Measurements from ENCODE around the gene SMAD6.

Gene SMAD6

GRCh38 chr15:66777596-66778313 is 75.7 kb downstream of the SMAD6 start:
- H3K4me3 Mint-ChIP-seq, result no peak overlapping the region
- H3K36me3 Mint-ChIP-seq, result no peaks in the 10 kb centered on the region
- peaks cover 2% of the 10 kb centered on the region for H3K27me3 Mint-ChIP-seq
- DNase-seq (ENCODE audit: low spot score in 2 of 2), result no peak
- ATAC-seq (ENCODE audit: low read depth), result no peak
- H3K4me1 Mint-ChIP-seq, result no peaks in the 10 kb centered on the region
- no peaks in the 10 kb centered on the region for H3K9me3 Mint-ChIP-seq
- no peak overlapping the region for H3K27ac Mint-ChIP-seq

- no peaks in the 10 kb centered on the region for H3K36me3 Mint-ChIP-seq
- no peak for DNase-seq (ENCODE audit: low spot score in 2 of 2)
- H3K4me3 Mint-ChIP-seq, result no peak overlapping the region
- H3K4me1 Mint-ChIP-seq, result no peaks in the 10 kb centered on the region
- no peak for ATAC-seq (ENCODE audit: low read depth)
- H3K27ac Mint-ChIP-seq, result no peak overlapping the region
- no peaks in the 10 kb centered on the region for H3K9me3 Mint-ChIP-seq
- H3K27me3 Mint-ChIP-seq, result peaks cover 2% of the 10 kb centered on the region
Observed at GRCh38 chr15:66778314-66778665, 76.3 kb downstream of the SMAD6 start.

- Mint-ChIP-seq H3K4me1 (no peaks in the 10 kb centered on the region), H3K27ac (no peak overlapping the region), H3K9me3 (no peaks in the 10 kb centered on the region), H3K4me3 (no peak overlapping the region), H3K27me3 (peaks cover 2% of the 10 kb centered on the region), H3K36me3 (no peaks in the 10 kb centered on the region)
- ATAC-seq (ENCODE audit: low read depth), result no peak
- DNase-seq (ENCODE audit: low spot score in 2 of 2), result no peak
Observed at GRCh38 chr15:66778716-66779115, 76.7 kb downstream of the SMAD6 start.

- Mint-ChIP-seq H3K27me3 (peaks cover 2% of the 10 kb centered on the region), H3K36me3 (no peaks in the 10 kb centered on the region), H3K9me3 (no peaks in the 10 kb centered on the region), H3K4me1 (no peaks in the 10 kb centered on the region), H3K27ac (no peak overlapping the region), H3K4me3 (no peak overlapping the region)
- ATAC-seq (ENCODE audit: low read depth) (no peak), DNase-seq (ENCODE audit: low spot score in 2 of 2) (no peak)
Observed at GRCh38 chr15:66779331-66780009, 77.4 kb downstream of the SMAD6 start.

- Mint-ChIP-seq H3K27me3 (peaks cover 2% of the 10 kb centered on the region), H3K9me3 (no peaks in the 10 kb centered on the region), H3K36me3 (no peaks in the 10 kb centered on the region), H3K4me3 (no peak overlapping the region), H3K27ac (no peak overlapping the region), H3K4me1 (no peaks in the 10 kb centered on the region)
- ATAC-seq (ENCODE audit: low read depth), result no peak
- no peak for DNase-seq (ENCODE audit: low spot score in 2 of 2)
Observed at GRCh38 chr15:66780172-66780972, 78.3 kb downstream of the SMAD6 start.

GRCh38 chr15:66780973-66781718 is 79.1 kb downstream of the SMAD6 start:
- Mint-ChIP-seq H3K4me1 (no peaks in the 10 kb centered on the region), H3K36me3 (no peaks in the 10 kb centered on the region), H3K9me3 (no peaks in the 10 kb centered on the region), H3K27ac (no peak overlapping the region), H3K27me3 (peaks cover 2% of the 10 kb centered on the region), H3K4me3 (no peak overlapping the region)
- no peak for DNase-seq (ENCODE audit: low spot score in 2 of 2)
- no peak for ATAC-seq (ENCODE audit: low read depth)

- Mint-ChIP-seq H3K27me3 (peaks cover 2% of the 10 kb centered on the region), H3K4me1 (no peaks in the 10 kb centered on the region), H3K36me3 (no peaks in the 10 kb centered on the region), H3K27ac (no peak overlapping the region), H3K9me3 (no peaks in the 10 kb centered on the region), H3K4me3 (no peak overlapping the region)
- DNase-seq (ENCODE audit: low spot score in 2 of 2), result no peak
- no peak for ATAC-seq (ENCODE audit: low read depth)
Observed at GRCh38 chr15:66782785-66783184, 80.7 kb downstream of the SMAD6 start.

- H3K27ac Mint-ChIP-seq, result no peak overlapping the region
- no peak overlapping the region for H3K4me3 Mint-ChIP-seq
- H3K4me1 Mint-ChIP-seq, result no peaks in the 10 kb centered on the region
Observed at GRCh38 chr15:66783314-66783713, 81.3 kb downstream of the SMAD6 start.

GRCh38 chr15:66783725-66784124 is 81.7 kb downstream of the SMAD6 start:
- Mint-ChIP-seq H3K27me3 (no peaks in the 10 kb centered on the region), H3K4me3 (no peak overlapping the region), H3K36me3 (no peaks in the 10 kb centered on the region), H3K27ac (no peak overlapping the region), H3K4me1 (no peaks in the 10 kb centered on the region), H3K9me3 (no peaks in the 10 kb centered on the region)
- no peak for ATAC-seq (ENCODE audit: low read depth)
- no peak for DNase-seq (ENCODE audit: low spot score in 2 of 2)

More at GRCh38 chr15:66783314-66783713, 81.3 kb downstream of the SMAD6 start:
- Mint-ChIP-seq H3K27me3 (peaks cover under 1% of the 10 kb centered on the region), H3K36me3 (no peaks in the 10 kb centered on the region), H3K9me3 (no peaks in the 10 kb centered on the region)
- ATAC-seq (ENCODE audit: low read depth) (no peak), DNase-seq (ENCODE audit: low spot score in 2 of 2) (no peak)

GRCh38 chr15:66784174-66784573 is 82.1 kb downstream of the SMAD6 start:
- Mint-ChIP-seq H3K4me1 (no peaks in the 10 kb centered on the region), H3K27me3 (no peaks in the 10 kb centered on the region), H3K27ac (no peak overlapping the region), H3K4me3 (no peak overlapping the region), H3K9me3 (no peaks in the 10 kb centered on the region), H3K36me3 (no peaks in the 10 kb centered on the region)
- no peak for DNase-seq (ENCODE audit: low spot score in 2 of 2)
- ATAC-seq (ENCODE audit: low read depth), result no peak

GRCh38 chr15:66785637-66786036 is 83.6 kb downstream of the SMAD6 start:
- no peaks in the 10 kb centered on the region for H3K9me3 Mint-ChIP-seq
- no peak for ATAC-seq (ENCODE audit: low read depth)
- H3K36me3 Mint-ChIP-seq, result no peaks in the 10 kb centered on the region
- H3K4me1 Mint-ChIP-seq, result no peaks in the 10 kb centered on the region
- no peak overlapping the region for H3K27ac Mint-ChIP-seq
- no peaks in the 10 kb centered on the region for H3K27me3 Mint-ChIP-seq
- H3K4me3 Mint-ChIP-seq, result no peak overlapping the region
- DNase-seq (ENCODE audit: low spot score in 2 of 2), result no peak

- DNase-seq (ENCODE audit: low spot score in 2 of 2) (no peak), ATAC-seq (ENCODE audit: low read depth) (no peak)
- Mint-ChIP-seq H3K4me3 (no peak overlapping the region), H3K27ac (no peak overlapping the region), H3K27me3 (no peaks in the 10 kb centered on the region), H3K9me3 (no peaks in the 10 kb centered on the region), H3K4me1 (no peaks in the 10 kb centered on the region), H3K36me3 (no peaks in the 10 kb centered on the region)
Observed at GRCh38 chr15:66786222-66786621, 84.2 kb downstream of the SMAD6 start.

- ATAC-seq (ENCODE audit: low read depth), result no peak
- Mint-ChIP-seq H3K9me3 (no peaks in the 10 kb centered on the region), H3K27ac (no peak overlapping the region), H3K4me3 (no peak overlapping the region), H3K36me3 (no peaks in the 10 kb centered on the region), H3K4me1 (no peaks in the 10 kb centered on the region), H3K27me3 (no peaks in the 10 kb centered on the region)
- no peak for DNase-seq (ENCODE audit: low spot score in 2 of 2)
Observed at GRCh38 chr15:66786708-66787488, 84.9 kb downstream of the SMAD6 start.

Data from memory B cell (primary cell).